ENCODE measurements around the gene SPTBN2. TPM values are rescaled to one million over a fixed set of nuclear protein-coding genes. Genes with fewer than 3 reads are reported as not detected.

The SPTBN2 gene
- total RNA-seq (10 to 100 TPM; 13.2 to 16.1 TPM), polyA plus RNA-seq (1 to 10 TPM; 4.7 to 9.4 TPM)
- long read RNA-seq, donor 1: 0 reads
- long read RNA-seq, donor 2, partial matches to known transcripts: 0 of 1 reads
- long read RNA-seq, donor 2, other reads (novel, unspliced or antisense): 0 of 1 reads
- long read RNA-seq, donor 3: 0 reads
- long read RNA-seq, donor 4: 0 reads
- long read RNA-seq, donor 5: 0 reads

DNA sequence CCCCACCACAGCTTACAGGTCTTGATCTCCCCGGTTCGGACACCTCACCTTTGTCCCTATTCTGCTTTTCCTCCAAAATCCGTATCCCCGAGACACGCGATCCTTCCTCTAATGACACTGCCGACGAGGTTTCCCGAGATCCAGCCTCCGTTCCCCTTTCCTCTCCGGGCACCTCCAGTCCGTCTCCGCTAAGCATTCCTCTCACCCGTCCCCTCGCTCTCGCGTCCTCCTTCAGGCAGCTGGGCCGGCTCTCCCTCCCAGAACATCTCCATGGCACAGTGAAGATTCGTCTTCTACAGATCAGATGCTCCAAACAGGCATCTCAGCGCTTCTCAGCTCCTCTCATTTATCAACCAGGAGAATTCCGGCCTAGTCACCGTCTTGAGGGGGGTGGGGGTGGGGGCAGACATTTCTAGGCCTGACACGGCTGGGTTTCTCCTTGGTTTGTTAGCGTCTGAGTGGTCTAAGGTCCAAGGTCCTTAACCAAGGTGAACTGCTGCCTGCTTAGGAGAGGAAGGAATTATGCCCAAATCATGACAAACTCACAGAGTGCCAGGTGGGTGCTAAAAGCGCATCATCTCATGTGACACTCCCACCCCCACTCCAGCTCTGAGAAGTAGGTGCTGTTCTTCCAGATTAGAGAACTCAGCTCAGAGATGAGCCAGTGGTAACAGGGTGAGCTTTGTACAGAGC lies at the start of gene SPTBN2:
Gene SPTBN2, minus strand, starts transcription at position 524 of the 693 bp plus-strand sequence. CDS start 7,976 bp downstream, outside the sequence.
- peaks cover 0 to 55% (median 38%) of the 10 kb centered on the region in 3 donors for H3K27me3 ChIP-seq (ENCODE audit: control insufficient read depth in 3 of 3, insufficient read depth in 3 of 3, low read length in 2 of 3)
- 13 to 14% methylated on average over 25 of the region's 25 CpGs for WGBS, 2 donors
- H3K9me3 ChIP-seq (ENCODE audit: control insufficient read depth in 4 of 4, insufficient read depth in 3 of 4, low read length in 3 of 4): no peaks in the 10 kb centered on the region
- H3K4me1 ChIP-seq (ENCODE audit: control insufficient read depth in 5 of 5, insufficient read depth in 5 of 5, low read length in 5 of 5): peaks cover 0 to 20% (median 0%) of the 10 kb centered on the region in 5 donors
- H3K36me3 ChIP-seq (ENCODE audit: control insufficient read depth in 4 of 4, insufficient read depth in 4 of 4, low read length in 4 of 4): no peaks in the 10 kb centered on the region
- ATAC-seq (ENCODE audit: insufficient read depth, low FRiP score) (no peak), DNase-seq (peak; percentile 28 to 40 (median 39))
- peak within 1 kb of the TSS; percentile 17 for H3K4me3 ChIP-seq
- TF ChIP-seq CTCF (IDR thresholded peaks at IDR 0.05; ENCODE audit: control extremely low read depth, extremely low read depth): no peak
- no peak within 1 kb of the TSS for H3K27ac ChIP-seq (ENCODE audit: low read depth in 1 of 2, low read length in 1 of 2)
- H3K9ac ChIP-seq (ENCODE audit: insufficient read depth in 1 of 2, low read length in 2 of 2): no peak within 1 kb of the TSS

- H3K9me3 ChIP-seq (ENCODE audit: control insufficient read depth in 4 of 4, insufficient read depth in 3 of 4, low read length in 3 of 4): no peaks in the 10 kb centered on the region
- no peak for ATAC-seq (ENCODE audit: insufficient read depth, low FRiP score)
- H3K36me3 ChIP-seq (ENCODE audit: control insufficient read depth in 4 of 4, insufficient read depth in 4 of 4, low read length in 4 of 4): peaks cover 0 to 2% (median 0%) of the 10 kb centered on the region in 4 donors
- no peak overlapping the region for H3K4me3 ChIP-seq
- no peaks in the 10 kb centered on the region for H3K27me3 ChIP-seq (ENCODE audit: control insufficient read depth in 3 of 3, insufficient read depth in 3 of 3, low read length in 2 of 3)
- no peak overlapping the region for H3K27ac ChIP-seq (ENCODE audit: low read depth in 1 of 2, low read length in 1 of 2)
- TF ChIP-seq CTCF (IDR thresholded peaks at IDR 0.05; ENCODE audit: control extremely low read depth, extremely low read depth): no peak
- H3K4me1 ChIP-seq (ENCODE audit: control insufficient read depth in 5 of 5, insufficient read depth in 5 of 5, low read length in 5 of 5): peaks cover 0 to 3% (median 0%) of the 10 kb centered on the region in 5 donors
- no peak overlapping the region for H3K9ac ChIP-seq (ENCODE audit: insufficient read depth in 1 of 2, low read length in 2 of 2)
- no peak for DNase-seq
Observed at GRCh38 chr11:66768818-66769217, 39.8 kb upstream of the SPTBN2 start.

DNA sequence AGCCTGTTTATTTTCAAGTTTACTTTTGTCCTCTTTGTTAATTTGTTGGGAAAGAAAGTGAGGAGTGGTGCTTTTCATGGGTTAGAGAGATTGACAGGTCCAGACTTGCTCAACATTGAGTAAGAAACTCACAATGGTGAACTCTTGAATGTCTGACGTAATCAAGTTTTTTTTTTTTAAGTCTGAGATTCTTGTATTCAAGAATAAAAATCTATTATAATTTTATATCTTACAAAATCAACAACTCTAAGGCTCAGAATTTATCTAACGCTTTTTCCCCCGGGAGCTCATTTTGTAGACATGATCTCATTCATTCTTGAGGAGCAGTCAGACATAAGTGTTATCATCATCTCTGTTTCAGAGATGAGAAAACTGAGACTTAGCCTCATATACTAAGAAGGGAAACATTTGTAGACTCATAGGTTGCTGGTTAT lies 39.1 kb upstream of the SPTBN2 start:
- Histone ChIP-seq H3K27ac (ENCODE audit: low read depth in 1 of 2, low read length in 1 of 2) (no peak overlapping the region), H3K36me3 (ENCODE audit: control insufficient read depth in 4 of 4, insufficient read depth in 4 of 4, low read length in 4 of 4) (peaks cover 0 to 2% (median 0%) of the 10 kb centered on the region in 4 donors), H3K9ac (ENCODE audit: insufficient read depth in 1 of 2, low read length in 2 of 2) (no peak overlapping the region), H3K27me3 (ENCODE audit: control insufficient read depth in 3 of 3, insufficient read depth in 3 of 3, low read length in 2 of 3) (no peaks in the 10 kb centered on the region), H3K4me1 (ENCODE audit: control insufficient read depth in 5 of 5, insufficient read depth in 5 of 5, low read length in 5 of 5) (peaks cover 0 to 3% (median 0%) of the 10 kb centered on the region in 5 donors), H3K9me3 (ENCODE audit: control insufficient read depth in 4 of 4, insufficient read depth in 3 of 4, low read length in 3 of 4) (no peaks in the 10 kb centered on the region), H3K4me3 (no peak overlapping the region)
- DNase-seq (peak in 2 of 3 donors; percentile 16 to 38), ATAC-seq (ENCODE audit: insufficient read depth, low FRiP score) (no peak)
- whole genome bisulfite sequencing, 2 donors: 65 to 70% methylated on average over 3 of the region's 3 CpGs
- no peak for TF ChIP-seq CTCF (IDR thresholded peaks at IDR 0.05; ENCODE audit: control extremely low read depth, extremely low read depth)

All from lung (tissue), 16 donors.